HCT116 (cell line): Measurements from ENCODE around the gene FOXP1.

ENCODE experiments used
- CEBPB ChIP-seq: IDR thresholded peaks from 2 replicates; pipeline ENCODE4 v1.6.1; 2012; ENCODE audit warnings: low read depth
- POLR2AphosphoS5 ChIP-seq: IDR thresholded peaks from 2 replicates; pipeline ENCODE4 v1.6.1; 2011; ENCODE audit warnings: mild to moderate bottlenecking, low read depth, low read length, moderate library complexity
- REST ChIP-seq: IDR thresholded peaks from 2 replicates; pipeline ENCODE4 v1.6.1; 2012; ENCODE audit warnings: low read depth
- SP1 ChIP-seq: IDR thresholded peaks from 2 replicates; pipeline ENCODE4 v1.6.1; 2012; ENCODE audit warnings: low read depth
- SRF ChIP-seq: IDR thresholded peaks from 2 replicates; pipeline ENCODE4 v1.6.1; 2012; ENCODE audit warnings: low read depth
- ZBTB33 ChIP-seq: IDR thresholded peaks from 2 replicates; pipeline ENCODE4 v1.6.1; 2011; ENCODE audit warnings: mild to moderate bottlenecking, low read length, moderate library complexity; ENCODE audit not compliant: insufficient replicate concordance; ENCODE audit errors: extremely low read depth
- TF ChIP-seq, protein P1 (sequence below), 3 experiments: fragments of 200-600 bp in 1 of 3; sonication (generic) in 1 of 3; IDR thresholded peaks in 2 of 3; conservative IDR thresholded peaks in 1 of 3; 2 replicates each; pipeline ENCODE4 v1.5.1; 2012 to 2017; ENCODE audit warnings: low read depth in 2 of 3, low read length in 2 of 3, antibody characterized with exemption in 1 of 3, borderline replicate concordance in 1 of 3, control low read depth in 1 of 3, mild to moderate bottlenecking in 1 of 3, mixed read lengths in 1 of 3, mixed run types in 1 of 3, moderate library complexity in 1 of 3; ENCODE audit not compliant: insufficient read depth in 1 of 3

- TF ChIP-seq, protein P1, sequence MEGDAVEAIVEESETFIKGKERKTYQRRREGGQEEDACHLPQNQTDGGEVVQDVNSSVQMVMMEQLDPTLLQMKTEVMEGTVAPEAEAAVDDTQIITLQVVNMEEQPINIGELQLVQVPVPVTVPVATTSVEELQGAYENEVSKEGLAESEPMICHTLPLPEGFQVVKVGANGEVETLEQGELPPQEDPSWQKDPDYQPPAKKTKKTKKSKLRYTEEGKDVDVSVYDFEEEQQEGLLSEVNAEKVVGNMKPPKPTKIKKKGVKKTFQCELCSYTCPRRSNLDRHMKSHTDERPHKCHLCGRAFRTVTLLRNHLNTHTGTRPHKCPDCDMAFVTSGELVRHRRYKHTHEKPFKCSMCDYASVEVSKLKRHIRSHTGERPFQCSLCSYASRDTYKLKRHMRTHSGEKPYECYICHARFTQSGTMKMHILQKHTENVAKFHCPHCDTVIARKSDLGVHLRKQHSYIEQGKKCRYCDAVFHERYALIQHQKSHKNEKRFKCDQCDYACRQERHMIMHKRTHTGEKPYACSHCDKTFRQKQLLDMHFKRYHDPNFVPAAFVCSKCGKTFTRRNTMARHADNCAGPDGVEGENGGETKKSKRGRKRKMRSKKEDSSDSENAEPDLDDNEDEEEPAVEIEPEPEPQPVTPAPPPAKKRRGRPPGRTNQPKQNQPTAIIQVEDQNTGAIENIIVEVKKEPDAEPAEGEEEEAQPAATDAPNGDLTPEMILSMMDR (IDR thresholded peaks at IDR 0.05 in 2 of 3, conservative IDR thresholded peaks at IDR 0.05 in 1 of 3; ENCODE audit: borderline replicate concordance in 1 of 3, insufficient read depth in 1 of 3, low read depth in 2 of 3, low read length in 2 of 3), result no peak
- TF ChIP-seq REST (no peak), SRF (no peak), SP1 (no peak), POLR2AphosphoS5 (no peak), ZBTB33 (no peak), CEBPB (no peak)
Measured at GRCh38 chr3:71064956-71065763, 518.4 kb downstream of the FOXP1 start.
